Stimulated activated CD8-positive, alpha-beta memory T cell treated with anti-CD3 and anti-CD28 coated beads, Interleukin-12 subunit alpha, Interleukin-12 subunit beta, amount 100 ng/mL, for 24 hours (primary cell): ENCODE results near the gene QKI.
"Not testable (repeated sequence)": the region's sequence is repeated elsewhere in the genome, so short reads cannot be mapped to it uniquely, and the experiment has no call there.

ENCODE experiments used
- DNase-seq: peaks from one replicate; pipeline ENCODE4 v3.0.0-alpha.2; 2020; ENCODE audit errors: extremely low read depth

QKI gene

GRCh38 chr6:163414946-163415619 lies 565 bp downstream of the QKI start:
- no peak for DNase-seq

GRCh38 chr6:163415620-163416556 lies 1.4 kb downstream of the QKI start:
- DNase-seq: no peak

- DNase-seq: no peak
Observed at GRCh38 chr6:163416557-163417253, 2.2 kb downstream of the QKI start.

GRCh38 chr6:163417595-163417994 lies 3.1 kb downstream of the QKI start:
- DNase-seq: no peak

- DNase-seq: no peak
Observed at GRCh38 chr6:163418311-163419029, 4.0 kb downstream of the QKI start.

GRCh38 chr6:163419413-163420288 lies 5.1 kb downstream of the QKI start:
- no peak for DNase-seq

GRCh38 chr6:163420289-163420614 lies 5.7 kb downstream of the QKI start:
- no peak for DNase-seq

GRCh38 chr6:163422550-163422949 lies 8.0 kb downstream of the QKI start:
- no peak for DNase-seq

- no peak for DNase-seq
Observed at GRCh38 chr6:163423696-163424095, 9.2 kb downstream of the QKI start.

GRCh38 chr6:163427498-163428254 lies 13.2 kb downstream of the QKI start:
- DNase-seq: no peak

- DNase-seq: no peak
Observed at GRCh38 chr6:163428373-163428772, 13.9 kb downstream of the QKI start.

GRCh38 chr6:163429858-163430448 lies 15.4 kb downstream of the QKI start:
- DNase-seq: no peak

- DNase-seq: no peak
Observed at GRCh38 chr6:163432300-163432699, 17.8 kb downstream of the QKI start.

- not testable (repeated sequence) for DNase-seq
Observed at GRCh38 chr6:163433486-163433885, 19.0 kb downstream of the QKI start.

- no peak for DNase-seq
Observed at GRCh38 chr6:163435023-163435422, 20.5 kb downstream of the QKI start.

- DNase-seq: no peak
Observed at GRCh38 chr6:163436843-163437242, 22.3 kb downstream of the QKI start.

- DNase-seq: no peak
Observed at GRCh38 chr6:163437466-163437865, 22.9 kb downstream of the QKI start.

- DNase-seq: no peak
Observed at GRCh38 chr6:163438298-163438939, 23.9 kb downstream of the QKI start.

- no peak for DNase-seq
Observed at GRCh38 chr6:163438940-163439335, 24.4 kb downstream of the QKI start.
